NCI-H510A treated with DMSO at 0.1 percent for 48 hours (cell line): Measurements from ENCODE around the gene SPINK7.
"Not testable (repeated sequence)": the region's sequence is repeated elsewhere in the genome, so short reads cannot be mapped to it uniquely, and the experiment has no call there.

Experiments
- DNase-seq: peaks from one replicate; lab custom pipeline; 2025; lab: John Stamatoyannopoulos, UW

The SPINK7 gene

GRCh38 chr5:148312153-148312552 is at the start of gene SPINK7:
TSS of gene SPINK7 (plus strand) at chr5:148312423. CDS start at chr5:148312484, 61 bp downstream.
- no peak for DNase-seq

GRCh38 chr5:148267962-148268361 is 44.3 kb upstream of the SPINK7 start:
- no peak for DNase-seq

- DNase-seq = no peak
These were observed 43.7 kb upstream of the SPINK7 start, which contains the start of gene SPINK13 for GRCh38 chr5:148268566-148268965. TSS of gene SPINK13 (plus strand) at chr5:148268794. CDS start at chr5:148270073, 1,279 bp downstream.

- DNase-seq = not testable (repeated sequence)
These were observed 37.1 kb upstream of the SPINK7 start for GRCh38 chr5:148275129-148275528.

- DNase-seq = not testable (repeated sequence)
These were observed 31.3 kb upstream of the SPINK7 start for GRCh38 chr5:148280893-148281292.

GRCh38 chr5:148281336-148281735 is 30.9 kb upstream of the SPINK7 start:
- not testable (repeated sequence) for DNase-seq

- no peak for DNase-seq
These were observed 21.7 kb upstream of the SPINK7 start for GRCh38 chr5:148290271-148291195.

- no peak for DNase-seq
These were observed 14.5 kb upstream of the SPINK7 start for GRCh38 chr5:148297731-148298130.

- DNase-seq = no peak
These were observed 5.8 kb upstream of the SPINK7 start for GRCh38 chr5:148306446-148306845.

- DNase-seq = no peak
These were observed 3.2 kb upstream of the SPINK7 start for GRCh38 chr5:148309019-148309418.

GRCh38 chr5:148309746-148310145 is 2.5 kb upstream of the SPINK7 start:
- DNase-seq = no peak

- no peak for DNase-seq
These were observed 739 bp upstream of the SPINK7 start for GRCh38 chr5:148311484-148311883.

GRCh38 chr5:148314187-148314586 is 2.0 kb downstream of the SPINK7 start:
- no peak for DNase-seq

- no peak for DNase-seq
These were observed 2.5 kb downstream of the SPINK7 start for GRCh38 chr5:148314731-148315130.

- not testable (repeated sequence) for DNase-seq
These were observed 8.1 kb downstream of the SPINK7 start for GRCh38 chr5:148320011-148320963.

GRCh38 chr5:148333262-148333849 is 21.1 kb downstream of the SPINK7 start:
- DNase-seq = no peak

- no peak for DNase-seq
These were observed 23.0 kb downstream of the SPINK7 start, which contains the start of gene SPINK9 for GRCh38 chr5:148335259-148335658. TSS of gene SPINK9 (plus strand) at chr5:148335559. CDS start at chr5:148335614, 55 bp downstream.

- DNase-seq = no peak
These were observed 24.6 kb downstream of the SPINK7 start for GRCh38 chr5:148336704-148337435.

GRCh38 chr5:148342371-148343045 is 30.3 kb downstream of the SPINK7 start:
- no peak for DNase-seq

- DNase-seq = no peak
These were observed 30.8 kb downstream of the SPINK7 start for GRCh38 chr5:148343046-148343407.
